Thyroid gland (tissue), 4 donors: Measurements from ENCODE around the gene NLRC4.
"Not testable (repeated sequence)": the region's sequence is repeated elsewhere in the genome, so short reads cannot be mapped to it uniquely, and the experiment has no call there.

Experiments used
- CTCF ChIP-seq, 6 experiments: fragments of 200-600 bp in 3 of 6; fragments of 450-650 bp in 3 of 6; sonication (generic) in 3 of 6; IDR thresholded peaks; one replicate each; pipeline ENCODE4 v1.5.1; 2016 to 2019; ENCODE audit warnings: antibody characterized with exemption in 6 of 6, mild to moderate bottlenecking in 2 of 6, inconsistent platforms in 1 of 6, moderate library complexity in 1 of 6
- POLR2A ChIP-seq, 2 donors: fragments of 450-650 bp; IDR thresholded peaks; one replicate each; pipeline ENCODE4 v1.6.1; 2017; ENCODE audit warnings: antibody characterized with exemption in 2 of 2, mild to moderate bottlenecking in 2 of 2, moderate library complexity in 1 of 2

GRCh38 chr2:32275790-32276189 is 11.1 kb upstream of the NLRC4 start:
- TF ChIP-seq CTCF, POLR2A (IDR thresholded peaks at IDR 0.05): not testable (repeated sequence)
